ENCODE results near the gene ZCCHC17.
A peak's percentile ranks its signal among the peaks of the same experiment; 100 is the strongest.

ZCCHC17 gene

GRCh38 chr1:31327381-31327780 is 30.5 kb downstream of the ZCCHC17 start:
- no peak for TF ChIP-seq POLR2A (IDR thresholded peaks at IDR 0.05; ENCODE audit: extremely low read depth, insufficient read length)
- TF ChIP-seq MYC (IDR thresholded peaks at IDR 0.05; ENCODE audit: low read depth, low read length) = no peak
- TF ChIP-seq MAX (IDR thresholded peaks at IDR 0.05; ENCODE audit: low read depth, low read length) = no peak
- no peak for TF ChIP-seq CTCF (IDR thresholded peaks at IDR 0.05; ENCODE audit: low read depth, low read length)
- peak; percentile 10 for DNase-seq (ENCODE audit: low read depth)
- H3K4me3 ChIP-seq (ENCODE audit: low read depth, low read length) = no peak overlapping the region

- no peak overlapping the region for H3K4me3 ChIP-seq (ENCODE audit: low read depth, low read length)
- TF ChIP-seq CTCF (IDR thresholded peaks at IDR 0.05; ENCODE audit: low read depth, low read length) (peak; percentile 47), MAX (IDR thresholded peaks at IDR 0.05; ENCODE audit: low read depth, low read length) (no peak)
- DNase-seq (ENCODE audit: low read depth) = peak; percentile 53
Measured at GRCh38 chr1:31335007-31335406, 38.2 kb downstream of the ZCCHC17 start.

- TF ChIP-seq MYC (IDR thresholded peaks at IDR 0.05; ENCODE audit: low read depth, low read length) (no peak), MAX (IDR thresholded peaks at IDR 0.05; ENCODE audit: low read depth, low read length) (no peak), CTCF (IDR thresholded peaks at IDR 0.05; ENCODE audit: low read depth, low read length) (no peak), POLR2A (IDR thresholded peaks at IDR 0.05; ENCODE audit: extremely low read depth, insufficient read length) (no peak)
- no peak for DNase-seq (ENCODE audit: low read depth)
- H3K4me3 ChIP-seq (ENCODE audit: low read depth, low read length) = no peak overlapping the region
Measured at GRCh38 chr1:31336687-31337467, 40.0 kb downstream of the ZCCHC17 start.

GRCh38 chr1:31344503-31344902 is 47.7 kb downstream of the ZCCHC17 start:
- no peak overlapping the region for H3K4me3 ChIP-seq (ENCODE audit: low read depth, low read length)

GRCh38 chr1:31345635-31346034 is 48.8 kb downstream of the ZCCHC17 start:
- DNase-seq (ENCODE audit: low read depth) = no peak
- TF ChIP-seq MYC (IDR thresholded peaks at IDR 0.05; ENCODE audit: low read depth, low read length) = no peak
- H3K4me3 ChIP-seq (ENCODE audit: low read depth, low read length) = no peak overlapping the region

More at GRCh38 chr1:31344503-31344902, 47.7 kb downstream of the ZCCHC17 start:
- no peak for TF ChIP-seq MAX (IDR thresholded peaks at IDR 0.05; ENCODE audit: low read depth, low read length)
- TF ChIP-seq MYC (IDR thresholded peaks at IDR 0.05; ENCODE audit: low read depth, low read length) = no peak
- TF ChIP-seq CTCF (IDR thresholded peaks at IDR 0.05; ENCODE audit: low read depth, low read length) = no peak
- no peak for TF ChIP-seq POLR2A (IDR thresholded peaks at IDR 0.05; ENCODE audit: extremely low read depth, insufficient read length)
- no peak for DNase-seq (ENCODE audit: low read depth)

GRCh38 chr1:31346785-31347184 is 50.0 kb downstream of the ZCCHC17 start:
- no peak overlapping the region for H3K4me3 ChIP-seq (ENCODE audit: low read depth, low read length)
- no peak for TF ChIP-seq MYC (IDR thresholded peaks at IDR 0.05; ENCODE audit: low read depth, low read length)
- TF ChIP-seq POLR2A (IDR thresholded peaks at IDR 0.05; ENCODE audit: extremely low read depth, insufficient read length) = no peak
- TF ChIP-seq MAX (IDR thresholded peaks at IDR 0.05; ENCODE audit: low read depth, low read length) = no peak
- no peak for TF ChIP-seq CTCF (IDR thresholded peaks at IDR 0.05; ENCODE audit: low read depth, low read length)
- DNase-seq (ENCODE audit: low read depth) = no peak

Data from NB4 (cell line).